H9 (cell line): Measurements from ENCODE around the gene IDI2. TPM values are rescaled to one million over a fixed set of nuclear protein-coding genes. Genes with fewer than 3 reads are reported as not detected.
A peak's percentile ranks its signal among the peaks of the same experiment; 100 is the strongest.

ENCODE experiments used
- DNase-seq: peaks from one replicate; pipeline ENCODE4 v3.0.0-alpha.2; 2017
- H2AFZ ChIP-seq: one replicate; pipeline ENCODE4 v1.6.1; 2013; ENCODE audit warnings: mild to moderate bottlenecking, low read length, control low read depth, moderate library complexity
- H2AK5ac ChIP-seq: 2 replicates; pipeline ENCODE4 v1.6.1; 2013; ENCODE audit warnings: low read length, control low read depth, mixed read lengths; ENCODE audit not compliant: insufficient read length
- H2BK120ac ChIP-seq: one replicate; pipeline ENCODE4 v1.6.1; 2013; ENCODE audit warnings: low read depth, mild to moderate bottlenecking, low read length, control low read depth, inconsistent platforms; ENCODE audit not compliant: poor library complexity, severe bottlenecking
- H2BK12ac ChIP-seq: 2 replicates; pipeline ENCODE4 v1.6.1; 2013; ENCODE audit warnings: low read length, control low read depth, mixed read lengths, low read depth; ENCODE audit not compliant: insufficient read length
- H2BK15ac ChIP-seq: 2 replicates; pipeline ENCODE4 v1.6.1; 2013; ENCODE audit warnings: low read depth, low read length, control low read depth
- H2BK20ac ChIP-seq: one replicate; pipeline ENCODE4 v1.6.1; 2013; ENCODE audit warnings: low read depth, mild to moderate bottlenecking, low read length, control low read depth, inconsistent platforms; ENCODE audit not compliant: poor library complexity, severe bottlenecking
- H2BK5ac ChIP-seq: 2 replicates; pipeline ENCODE4 v1.6.1; 2013; ENCODE audit warnings: low read length, control low read depth, mixed read lengths; ENCODE audit not compliant: insufficient read length
- H3K14ac ChIP-seq: 2 replicates; pipeline ENCODE4 v1.6.1; 2013; ENCODE audit warnings: low read length, control low read depth; ENCODE audit not compliant: insufficient read depth
- H3K18ac ChIP-seq: 2 replicates; pipeline ENCODE4 v1.6.1; 2013; ENCODE audit warnings: low read depth, mild to moderate bottlenecking, mixed read lengths, low read length, control low read depth; ENCODE audit not compliant: insufficient read length
- H3K23ac ChIP-seq: 2 replicates; pipeline ENCODE4 v1.6.1; 2013; ENCODE audit warnings: low read length, control low read depth, mixed read lengths, low read depth; ENCODE audit not compliant: insufficient read length
- H3K23me2 ChIP-seq: 2 replicates; pipeline ENCODE4 v1.6.1; 2013; ENCODE audit warnings: low read depth, mild to moderate bottlenecking, mixed read lengths, low read length, control low read depth; ENCODE audit not compliant: insufficient read length, poor library complexity, severe bottlenecking
- H3K27ac ChIP-seq: 2 replicates; pipeline ENCODE4 v1.5.1; 2013; ENCODE audit warnings: low read length, control low read depth, mixed read lengths, low read depth; ENCODE audit not compliant: insufficient read length
- H3K27me3 ChIP-seq: 2 replicates; pipeline ENCODE4 v1.6.1; 2013; ENCODE audit warnings: low read length, control low read depth, inconsistent platforms; ENCODE audit not compliant: insufficient read depth
- H3K4ac ChIP-seq: 2 replicates; pipeline ENCODE4 v1.6.1; 2013; ENCODE audit warnings: low read depth, mild to moderate bottlenecking, control low read depth, inconsistent platforms, low read length, moderate library complexity
- H3K4me1 ChIP-seq: 2 replicates; pipeline ENCODE4 v1.6.1; 2013; ENCODE audit warnings: low read length, control low read depth, inconsistent platforms; ENCODE audit not compliant: insufficient read depth
- H3K4me2 ChIP-seq: 2 replicates; pipeline ENCODE4 v1.6.1; 2013; ENCODE audit warnings: low read length, control low read depth, mixed read lengths; ENCODE audit not compliant: insufficient read length, insufficient read depth
- H3K56ac ChIP-seq: 2 replicates; pipeline ENCODE4 v1.6.1; 2013; ENCODE audit warnings: low read depth, mild to moderate bottlenecking, mixed read lengths, low read length, control low read depth; ENCODE audit not compliant: insufficient read length
- H3K79me1 ChIP-seq: 2 replicates; pipeline ENCODE4 v1.6.1; 2013; ENCODE audit warnings: low read depth, mild to moderate bottlenecking, moderate library complexity, low read length, control low read depth, inconsistent platforms; ENCODE audit not compliant: insufficient read depth, poor library complexity, severe bottlenecking
- H3K79me2 ChIP-seq: 2 replicates; pipeline ENCODE4 v1.6.1; 2013; ENCODE audit warnings: low read length, control low read depth, inconsistent platforms; ENCODE audit not compliant: insufficient read depth
- H3K9ac ChIP-seq: 2 replicates; pipeline ENCODE4 v1.6.1; 2013; ENCODE audit warnings: low read length, control low read depth, mixed read lengths; ENCODE audit not compliant: insufficient read length; ENCODE audit errors: extremely low read depth
- H3K9me3 ChIP-seq: one replicate; pipeline ENCODE4 v1.6.1; 2013; ENCODE audit warnings: low read depth, low read length, inconsistent platforms; ENCODE audit not compliant: control insufficient read depth
- H3T11ph ChIP-seq: one replicate; pipeline ENCODE4 v1.6.1; 2013; ENCODE audit warnings: mild to moderate bottlenecking, low read length, control low read depth, inconsistent platforms
- H4K20me1 ChIP-seq: one replicate; pipeline ENCODE4 v1.6.1; 2013; ENCODE audit not compliant: control insufficient read depth, insufficient read length, insufficient read depth
- H4K5ac ChIP-seq: 2 replicates; pipeline ENCODE4 v1.6.1; 2013; ENCODE audit warnings: low read depth, mild to moderate bottlenecking, mixed read lengths, low read length, control low read depth; ENCODE audit not compliant: insufficient read length
- H4K8ac ChIP-seq: replicated peaks from 2 replicates; pipeline ENCODE4 v1.6.1; 2013; ENCODE audit warnings: low read length, control low read depth, mixed read lengths, low read depth; ENCODE audit not compliant: insufficient read length
- H4K91ac ChIP-seq: 2 replicates; pipeline ENCODE4 v1.6.1; 2013; ENCODE audit warnings: low read depth, mild to moderate bottlenecking, moderate library complexity, mixed read lengths, low read length, control low read depth; ENCODE audit not compliant: insufficient read length
- H3K27ac Mint-ChIP-seq, 3 experiments: 2 replicates in 2 of 3; 3 replicates in 1 of 3; pipeline ENCODE4 v1.8.0; 2020 to 2021; ENCODE audit warnings: mixed read lengths in 3 of 3, mild to moderate bottlenecking in 1 of 3, moderate library complexity in 1 of 3
- H3K27me3 Mint-ChIP-seq: 2 replicates; pipeline ENCODE4 v1.8.0; 2021; ENCODE audit warnings: low read depth, mild to moderate bottlenecking, moderate library complexity, mixed read lengths
- H3K36me3 Mint-ChIP-seq, 3 experiments: 2 replicates in 2 of 3; 3 replicates in 1 of 3; pipeline ENCODE4 v1.8.0; 2020 to 2021; ENCODE audit warnings: low read depth in 3 of 3, mixed read lengths in 3 of 3; ENCODE audit not compliant: insufficient read depth in 1 of 3
- H3K4me1 Mint-ChIP-seq, 2 experiments: 2 replicates each; pipeline ENCODE4 v1.8.0; 2020; ENCODE audit warnings: mixed read lengths in 2 of 2
- H3K4me3 Mint-ChIP-seq, 2 experiments: 2 replicates in 1 of 2; 3 replicates in 1 of 2; pipeline ENCODE4 v1.8.0; 2020 to 2021; ENCODE audit warnings: mild to moderate bottlenecking in 2 of 2, mixed read lengths in 2 of 2, moderate library complexity in 1 of 2
- H3K9me3 Mint-ChIP-seq, 2 experiments: 2 replicates in 1 of 2; 3 replicates in 1 of 2; pipeline ENCODE4 v1.8.0; 2020; ENCODE audit warnings: mild to moderate bottlenecking in 2 of 2, mixed read lengths in 2 of 2, moderate library complexity in 1 of 2
- CTCF ChIP-seq: fragments of 200-600 bp; sonication (generic); conservative IDR thresholded peaks from 3 replicates; pipeline ENCODE4 v1.8.0; 2021; ENCODE audit warnings: antibody characterized with exemption, mild to moderate bottlenecking
- WGBS: extraction: QIAGEN DNeasy Blood & Tissue Kit; methylation state at CpG from one replicate; pipeline ENCODE4 v1.1.7; 2013; ENCODE audit warnings: missing lambda C conversion rate, low lambda C conversion rate, mixed read lengths; ENCODE audit not compliant: insufficient read length; ENCODE audit errors: extremely low coverage; 5-methylcytosine and 5-hydroxymethylcytosine counted together
- total RNA-seq: library from RNA; stranded (reverse); gene quantifications from 2 replicates; pipeline ENCODE4 v1.2.1, GENCODE V29; 2021

IDI2 gene
- total RNA-seq, 1 experiment from 2014 or later, result not detected

GRCh38 chr10:988667-989545, 36.8 kb downstream of the IDI2 start:
- H3K4me1 Mint-ChIP-seq, result peaks cover 12 to 20% of the 10 kb centered on the region in 2 experiments
- Histone ChIP-seq H3K14ac (peak overlapping the region; percentile 56), H2BK15ac (no peak overlapping the region), H3T11ph (no peak overlapping the region), H3K9me3 (no peaks in the 10 kb centered on the region), H3K27me3 (no peaks in the 10 kb centered on the region), H4K5ac (no peak overlapping the region), H3K4me2 (peak overlapping the region; percentile 77), H2BK5ac (no peak overlapping the region), H3K4ac (no peak overlapping the region; the same call in 1 of the 2 replicates), H4K8ac (no peak overlapping the region), H2BK12ac (no peak overlapping the region), H3K23ac (no peak overlapping the region), H3K23me2 (peaks cover 10% of the 10 kb centered on the region), H3K56ac (no peak overlapping the region), H3K18ac (peak overlapping the region; percentile 63), H3K9ac (peak overlapping the region; percentile 89), H3K27ac (no peak overlapping the region), H2AFZ (no peak overlapping the region), H2BK120ac (no peak overlapping the region), H4K91ac (no peak overlapping the region), H3K79me2 (peaks cover 30% of the 10 kb centered on the region; the same call in 1 of the 2 replicates), H2AK5ac (no peak overlapping the region), H2BK20ac (no peak overlapping the region), H3K79me1 (peaks cover 14% of the 10 kb centered on the region), H3K4me1 (no peaks in the 10 kb centered on the region; the same call in 1 of the 2 replicates), H4K20me1 (peaks cover 2% of the 10 kb centered on the region)
- peaks cover 33 to 44% (median 38%) of the 10 kb centered on the region in 3 experiments for H3K36me3 Mint-ChIP-seq
- peak overlapping the region; percentile 95 to 98 for H3K4me3 Mint-ChIP-seq
- TF ChIP-seq CTCF, result no peak
- DNase-seq, result peak; percentile 14
- H3K27me3 Mint-ChIP-seq, result no peaks in the 10 kb centered on the region
- peak overlapping the region; percentile 81 to 98 (median 97) for H3K27ac Mint-ChIP-seq
- no CpG with 5 or more reads among the region's 42 CpGs for WGBS
- no peaks in the 10 kb centered on the region for H3K9me3 Mint-ChIP-seq
